Right lobe of liver (tissue), 6 donors: ENCODE measurements around the gene SNX9. TPM values are rescaled to one million over a fixed set of nuclear protein-coding genes. Genes with fewer than 3 reads are reported as not detected.
A peak's percentile ranks its signal among the peaks of the same experiment; 100 is the strongest.

Source experiments
- ATAC-seq, 4 donors: fragments of 200-7000 bp; cut with Tn5 transposase; one replicate each; pipeline ENCODE4 v1.9.1; 2020; ENCODE audit warnings: mild to moderate bottlenecking in 4 of 4, moderate library complexity in 4 of 4
- DNase-seq, 3 donors: peaks; one replicate each; pipeline ENCODE4 v3.0.0-alpha.2; 2020
- H3K27ac ChIP-seq, 3 donors: fragments of 200-600 bp; one replicate each; pipeline ENCODE4 v1.8.0; 2022
- H3K27me3 ChIP-seq, 2 donors: fragments of 200-600 bp; one replicate each; pipeline ENCODE4 v1.8.0; 2022
- H3K36me3 ChIP-seq, 4 donors: fragments of 200-600 bp; sonication (generic) in 1 of 4; one replicate each; pipeline versions ENCODE4 v1.5.1 to v1.8.0; 2017 to 2022; ENCODE audit warnings: control low read depth in 1 of 4
- H3K4me1 ChIP-seq, 4 donors: fragments of 200-600 bp; sonication (generic) in 1 of 4; one replicate each; pipeline versions ENCODE4 v1.5.1 to v1.8.0; 2017 to 2022; ENCODE audit warnings: control low read depth in 1 of 4
- H3K4me3 ChIP-seq, 3 donors: fragments of 200-600 bp; one replicate each; pipeline ENCODE4 v1.8.0; 2022
- H3K9me3 ChIP-seq, 4 donors: fragments of 200-600 bp; sonication (generic) in 1 of 4; one replicate each; pipeline versions ENCODE4 v1.5.1 to v1.8.0; 2017 to 2022; ENCODE audit warnings: control low read depth in 1 of 4
- CTCF ChIP-seq, 4 donors: fragments of 200-600 bp in 3 of 4; fragments of 450-650 bp in 1 of 4; IDR thresholded peaks; one replicate each; pipeline versions ENCODE4 v1.5.1 to v1.8.0; 2016 to 2022; ENCODE audit warnings: antibody characterized with exemption in 4 of 4, mild to moderate bottlenecking in 2 of 4
- POLR2A ChIP-seq: fragments of 450-650 bp; IDR thresholded peaks from one replicate; pipeline ENCODE4 v1.6.1; 2017; ENCODE audit warnings: antibody characterized with exemption, mild to moderate bottlenecking
- WGBS: methylation state at CpG from one replicate; pipeline ENCODE4 v1.1.6; 2018; ENCODE audit warnings: low coverage, low lambda C conversion rate; ENCODE audit not compliant: insufficient coverage; ENCODE audit errors: missing lambda C conversion rate; 5-methylcytosine and 5-hydroxymethylcytosine counted together
- intact Hi-C, 2 donors: fragments of 100-400 bp; cut with DNase I; formaldehyde crosslinking; loops; one replicate each; pipeline versions ENCODE4 v1.11.2 to v1.14.1; 2022
- total RNA-seq, 6 experiments: library from RNA; depleted of rRNA in 2 of 6; stranded (reverse); fragments of >200 nt in 2 of 6; fragmentation: NEBNext Ultra II Directional in 3 of 6; extraction: Animal tissue kit (Norgen Biotek cat#: 25700) in 3 of 6; gene quantifications; one replicate each; pipeline versions ENCODE4 v1.1.0 to v1.2.4, GENCODE V29; 2016 to 2023
- donor health status: DM: no; HTN: yes; CAD: no.
- donor health status: DM: no; HTN: no; CAD: no.
- donor health status: DM: no; HTN: no; CAD: no.
- donor health status: DM: no; HTN: yes; CAD: no.
- donor health status: DM: no; HTN: yes; CAD: no.

The SNX9 gene
- total RNA-seq, 6 experiments from 2014 or later = 24.6 to 38.0 (median 29.3) TPM

- Histone ChIP-seq H3K27me3 (no peaks in the 10 kb centered on the region), H3K36me3 (peaks cover 0 to 5% (median 2%) of the 10 kb centered on the region in 4 donors), H3K9me3 (no peaks in the 10 kb centered on the region), H3K4me1 (no peaks in the 10 kb centered on the region), H3K4me3 (no peak overlapping the region), H3K27ac (no peak overlapping the region)
- TF ChIP-seq CTCF (IDR thresholded peaks at IDR 0.05) (no peak), POLR2A (no peak)
- DNase-seq = no peak
- ATAC-seq = no peak
- intact Hi-C loops = loop anchor here in 1 of 2 donors (5.0 kb wide), 1 partner anchor 106 kb away; no protein-coding TSS in a partner anchor
Observed at GRCh38 chr6:157867981-157868380, 44.9 kb downstream of the SNX9 start.

GRCh38 chr6:157868835-157869234 lies 45.8 kb downstream of the SNX9 start:
- no peaks in the 10 kb centered on the region for H3K9me3 ChIP-seq
- H3K4me1 ChIP-seq = no peaks in the 10 kb centered on the region
- TF ChIP-seq CTCF (IDR thresholded peaks at IDR 0.05) = no peak
- no peak for TF ChIP-seq POLR2A
- peaks cover 0 to 5% (median 2%) of the 10 kb centered on the region in 4 donors for H3K36me3 ChIP-seq
- DNase-seq = peak in 1 of 3 donors; percentile 36
- H3K4me3 ChIP-seq = no peak overlapping the region
- ATAC-seq = peak; percentile 52 to 83 (median 70)
- H3K27me3 ChIP-seq = no peaks in the 10 kb centered on the region
- intact Hi-C loops = loop anchor here in 1 of 2 donors (5.0 kb wide), 1 partner anchor 107 kb away; no protein-coding TSS in a partner anchor
- WGBS = 80% methylated on average over 10 of the region's 10 CpGs
- no peak overlapping the region for H3K27ac ChIP-seq

- peaks cover 0 to 5% (median 5%) of the 10 kb centered on the region in 4 donors for H3K36me3 ChIP-seq
- no peaks in the 10 kb centered on the region for H3K27me3 ChIP-seq
- TF ChIP-seq POLR2A (no peak), CTCF (IDR thresholded peaks at IDR 0.05) (no peak)
- DNase-seq (no peak), ATAC-seq (no peak)
- no peaks in the 10 kb centered on the region for H3K4me1 ChIP-seq
- no peak overlapping the region for H3K4me3 ChIP-seq
- WGBS = 91% methylated on average over 13 of the region's 19 CpGs
- intact Hi-C loops = loop anchor here (5.0 to 10.0 kb wide), 2 partner anchors 107 to 115 kb away; no protein-coding TSS in a partner anchor
- H3K27ac ChIP-seq = peak overlapping the region in 1 of 3 donors; percentile 5
- no peaks in the 10 kb centered on the region for H3K9me3 ChIP-seq
Observed at GRCh38 chr6:157869673-157870302, 46.7 kb downstream of the SNX9 start.

- no peak for TF ChIP-seq POLR2A
- TF ChIP-seq CTCF (IDR thresholded peaks at IDR 0.05) = peak; percentile 64 to 91 (median 83)
- H3K27me3 ChIP-seq = no peaks in the 10 kb centered on the region
- ATAC-seq = peak; percentile 79 to 91 (median 82)
- no peak overlapping the region for H3K27ac ChIP-seq
- intact Hi-C loops = loop anchor here in 1 of 2 donors (10.0 kb wide), 1 partner anchor 119 kb away; no protein-coding TSS in a partner anchor
- WGBS = 48% methylated on average over 9 of the region's 9 CpGs
- no peak overlapping the region for H3K4me3 ChIP-seq
- H3K4me1 ChIP-seq = no peaks in the 10 kb centered on the region
- peaks cover 0 to 32% (median 12%) of the 10 kb centered on the region in 4 donors for H3K36me3 ChIP-seq
- H3K9me3 ChIP-seq = no peaks in the 10 kb centered on the region
- DNase-seq = peak; percentile 75 to 81 (median 81)
Observed at GRCh38 chr6:157873735-157874344, 50.8 kb downstream of the SNX9 start.
